Left lung (tissue), 10 donors: ENCODE data around the gene SMIM38. TPM values are rescaled to one million over a fixed set of nuclear protein-coding genes. Genes with fewer than 3 reads are reported as not detected.

Source experiments
- ATAC-seq: fragments of 200-7000 bp; cut with Tn5 transposase; one replicate; pipeline ENCODE4 v1.9.1; 2020; ENCODE audit warnings: moderate library complexity
- DNase-seq, 4 donors: peaks; one replicate each; pipeline ENCODE4 v3.0.0-alpha.2; 2013 to 2020
- H3K27ac ChIP-seq, 2 donors: fragments of 200-600 bp; sonication (generic) in 1 of 2; one replicate each; pipeline versions ENCODE4 v1.5.0 to v1.8.0; 2020 to 2021
- H3K27me3 ChIP-seq, 2 donors: fragments of 200-600 bp; sonication (generic) in 1 of 2; one replicate each; pipeline versions ENCODE4 v1.5.0 to v1.8.0; 2020 to 2021
- H3K36me3 ChIP-seq, 2 donors: fragments of 200-600 bp; sonication (generic) in 1 of 2; one replicate each; pipeline versions ENCODE4 v1.5.0 to v1.8.0; 2020 to 2021
- H3K4me1 ChIP-seq, 2 donors: fragments of 200-600 bp; one replicate each; pipeline ENCODE4 v1.8.0; 2021
- H3K4me3 ChIP-seq, 2 donors: fragments of 200-600 bp; sonication (generic) in 1 of 2; one replicate each; pipeline versions ENCODE4 v1.5.0 to v1.8.0; 2020 to 2021; ENCODE audit warnings: mild to moderate bottlenecking in 1 of 2
- H3K9me3 ChIP-seq, 2 donors: fragments of 200-600 bp; sonication (generic) in 1 of 2; one replicate each; pipeline versions ENCODE4 v1.5.0 to v1.8.0; 2020 to 2021
- CTCF ChIP-seq, 2 donors: fragments of 200-600 bp; sonication (generic) in 1 of 2; IDR thresholded peaks; one replicate each; pipeline versions ENCODE4 v1.5.0 to v1.8.0; 2021; ENCODE audit warnings: antibody characterized with exemption in 2 of 2
- intact Hi-C, 2 donors: fragments of 100-400 bp; cut with DNase I; formaldehyde crosslinking; loops; one replicate each; pipeline versions ENCODE4 v1.11.2 to v1.14.2; 2022
- polyA plus RNA-seq, 6 donors: library from polyadenylated mRNA; unstranded; fragments of 120-200 nt; gene quantifications; one replicate each; pipeline ENCODE4 v1.2.1, GENCODE V29; 2013; ENCODE audit not compliant: insufficient read length in 6 of 6
- total RNA-seq, 2 donors: library from RNA; stranded (reverse); fragmentation: NEBNext Ultra II Directional; extraction: Animal tissue kit (Norgen Biotek cat#: 25700); gene quantifications; one replicate each; pipeline ENCODE4 v1.2.1, GENCODE V29; 2021
- donor health status: DM: no; HTN: yes; CAD: no.
- donor health status: DM: no; HTN: no; CAD: no.

Gene SMIM38
- total and polyA plus RNA-seq, 8 donors, result 0.09 to 1.3 (median 0.68) TPM

- H3K27me3 ChIP-seq, result no peaks in the 10 kb centered on the region
- H3K4me1 ChIP-seq, result no peaks in the 10 kb centered on the region
- H3K27ac ChIP-seq, result no peak overlapping the region
- no peak for DNase-seq
- ATAC-seq, result no peak
- H3K9me3 ChIP-seq, result no peaks in the 10 kb centered on the region
- no peak overlapping the region for H3K4me3 ChIP-seq
- H3K36me3 ChIP-seq, result no peaks in the 10 kb centered on the region
- intact Hi-C loops, result no loop called here
- no peak for TF ChIP-seq CTCF (IDR thresholded peaks at IDR 0.05)
Observed at GRCh38 chr11:69194956-69195355, 39.2 kb downstream of the SMIM38 start.

- intact Hi-C loops, result no loop called here
- no peak for TF ChIP-seq CTCF (IDR thresholded peaks at IDR 0.05)
- no peak for DNase-seq
- H3K9me3 ChIP-seq, result no peaks in the 10 kb centered on the region
- no peak for ATAC-seq
- no peaks in the 10 kb centered on the region for H3K27me3 ChIP-seq
- H3K4me3 ChIP-seq, result no peak overlapping the region
- H3K27ac ChIP-seq, result no peak overlapping the region
- no peaks in the 10 kb centered on the region for H3K4me1 ChIP-seq
- H3K36me3 ChIP-seq, result no peaks in the 10 kb centered on the region
Observed at GRCh38 chr11:69195824-69196782, 40.4 kb downstream of the SMIM38 start.

GRCh38 chr11:69196783-69197169, 41.0 kb downstream of the SMIM38 start:
- no peak for DNase-seq
- no peak overlapping the region for H3K4me3 ChIP-seq
- intact Hi-C loops, result no loop called here
- TF ChIP-seq CTCF (IDR thresholded peaks at IDR 0.05), result no peak
- no peak overlapping the region for H3K27ac ChIP-seq
- no peaks in the 10 kb centered on the region for H3K4me1 ChIP-seq
- ATAC-seq, result no peak
- H3K36me3 ChIP-seq, result no peaks in the 10 kb centered on the region
- H3K27me3 ChIP-seq, result no peaks in the 10 kb centered on the region
- no peaks in the 10 kb centered on the region for H3K9me3 ChIP-seq

GRCh38 chr11:69198891-69199582, 43.3 kb downstream of the SMIM38 start:
- intact Hi-C loops, result no loop called here
- no peaks in the 10 kb centered on the region for H3K27me3 ChIP-seq
- no peaks in the 10 kb centered on the region for H3K4me1 ChIP-seq
- no peak for DNase-seq
- no peaks in the 10 kb centered on the region for H3K9me3 ChIP-seq
- no peaks in the 10 kb centered on the region for H3K36me3 ChIP-seq
- ATAC-seq, result no peak
- no peak overlapping the region for H3K4me3 ChIP-seq
- TF ChIP-seq CTCF (IDR thresholded peaks at IDR 0.05), result no peak
- no peak overlapping the region for H3K27ac ChIP-seq
